ENCODE data around the gene SPRR3. TPM values are rescaled to one million over a fixed set of nuclear protein-coding genes. Genes with fewer than 3 reads are reported as not detected.
"Not testable (repeated sequence)": the region's sequence is repeated elsewhere in the genome, so short reads cannot be mapped to it uniquely, and the experiment has no call there.

Gene SPRR3
- total RNA-seq, 1 donor from 2014 or later: not detected

- intact Hi-C loops (cut with DNase I): no loop called here
- no peak for DNase-seq (ENCODE audit: low spot score)
These were observed 20.2 kb upstream of the SPRR3 start for GRCh38 chr1:152981146-152981871.

GRCh38 chr1:152982076-152982475 is 19.5 kb upstream of the SPRR3 start:
- DNase-seq (ENCODE audit: low spot score): no peak
- intact Hi-C loops (cut with DNase I): no loop called here

GRCh38 chr1:152983234-152983633 is 18.3 kb upstream of the SPRR3 start:
- no peak for DNase-seq (ENCODE audit: low spot score)
- intact Hi-C loops (cut with DNase I): no loop called here

- DNase-seq (ENCODE audit: low spot score): no peak
- intact Hi-C loops (cut with DNase I): no loop called here
These were observed 17.8 kb upstream of the SPRR3 start, which contains the start of gene SPRR1A for GRCh38 chr1:152983743-152984142. Gene SPRR1A, plus strand, starts transcription at chr1:152984081. Its CDS starts 1,150 bp downstream, at chr1:152985231.

GRCh38 chr1:152986578-152986977 is 15.0 kb upstream of the SPRR3 start:
- DNase-seq (ENCODE audit: low spot score): no peak
- intact Hi-C loops (cut with DNase I): no loop called here

- DNase-seq (ENCODE audit: low spot score): no peak
- intact Hi-C loops (cut with DNase I): no loop called here
These were observed 8.4 kb upstream of the SPRR3 start for GRCh38 chr1:152993186-152993585.

- no peak for DNase-seq (ENCODE audit: low spot score)
- intact Hi-C loops (cut with DNase I): no loop called here
These were observed 5.7 kb upstream of the SPRR3 start for GRCh38 chr1:152995842-152996241.

GRCh38 chr1:152996633-152997400 is 4.7 kb upstream of the SPRR3 start:
- intact Hi-C loops (cut with DNase I): no loop called here
- DNase-seq (ENCODE audit: low spot score): no peak

GRCh38 chr1:152997901-152998300 is 3.6 kb upstream of the SPRR3 start:
- intact Hi-C loops (cut with DNase I): no loop called here

GRCh38 chr1:152998476-152998875 is 3.1 kb upstream of the SPRR3 start:
- no peak for DNase-seq (ENCODE audit: low spot score)
- intact Hi-C loops (cut with DNase I): no loop called here

More at GRCh38 chr1:152997901-152998300, 3.6 kb upstream of the SPRR3 start:
- DNase-seq (ENCODE audit: low spot score): no peak

GRCh38 chr1:152999818-153000217 is 1.7 kb upstream of the SPRR3 start:
- no peak for DNase-seq (ENCODE audit: low spot score)
- intact Hi-C loops (cut with DNase I): no loop called here

GRCh38 chr1:153000294-153000693 is 1.3 kb upstream of the SPRR3 start:
- no peak for DNase-seq (ENCODE audit: low spot score)
- intact Hi-C loops (cut with DNase I): no loop called here

- DNase-seq (ENCODE audit: low spot score); intact Hi-C loops (cut with DNase I): not testable (repeated sequence)
These were observed 9.7 kb downstream of the SPRR3 start for GRCh38 chr1:153011235-153011758.

GRCh38 chr1:153021829-153022228 is 20.3 kb downstream of the SPRR3 start:
- intact Hi-C loops (cut with DNase I); DNase-seq (ENCODE audit: low spot score): not testable (repeated sequence)

- DNase-seq (ENCODE audit: low spot score); intact Hi-C loops (cut with DNase I): not testable (repeated sequence)
These were observed 20.8 kb downstream of the SPRR3 start for GRCh38 chr1:153022340-153022739.

GRCh38 chr1:153023109-153023508 is 21.6 kb downstream of the SPRR3 start:
- intact Hi-C loops (cut with DNase I): no loop called here

GRCh38 chr1:153024413-153024812 is 22.9 kb downstream of the SPRR3 start:
- intact Hi-C loops (cut with DNase I): no loop called here
- no peak for DNase-seq (ENCODE audit: low spot score)

More at GRCh38 chr1:153023109-153023508, 21.6 kb downstream of the SPRR3 start:
- no peak for DNase-seq (ENCODE audit: low spot score)

GRCh38 chr1:153025797-153026196 is 24.2 kb downstream of the SPRR3 start:
- intact Hi-C loops (cut with DNase I): no loop called here
- DNase-seq (ENCODE audit: low spot score): no peak

GRCh38 chr1:153028766-153029165 is 27.2 kb downstream of the SPRR3 start:
- DNase-seq (ENCODE audit: low spot score): no peak
- intact Hi-C loops (cut with DNase I): no loop called here

- DNase-seq (ENCODE audit: low spot score): no peak
These were observed 29.3 kb downstream of the SPRR3 start, which contains the start of gene SPRR1B for GRCh38 chr1:153030895-153031294. Gene SPRR1B, plus strand, starts transcription at chr1:153031203. Its CDS starts 1,143 bp downstream, at chr1:153032346.

More at GRCh38 chr1:153030895-153031294, 29.3 kb downstream of the SPRR3 start, which contains the start of gene SPRR1B:
- intact Hi-C loops (cut with DNase I): no loop called here
